Chondrocyte (in vitro differentiated cells): ENCODE results near the gene C3orf18. TPM values are rescaled to one million over a fixed set of nuclear protein-coding genes. Genes with fewer than 3 reads are reported as not detected.
A peak's percentile ranks its signal among the peaks of the same experiment; 100 is the strongest.

Experiments used
- DNase-seq: peaks from one replicate; pipeline ENCODE4 v3.0.0; 2021; ENCODE audit warnings: mixed read lengths, low spot score
- H3K27ac Mint-ChIP-seq: one replicate; pipeline ENCODE4 v1.8.0; 2021; ENCODE audit warnings: mild to moderate bottlenecking, moderate library complexity, mixed read lengths; ENCODE audit not compliant: unreplicated experiment
- H3K27me3 Mint-ChIP-seq: 2 replicates; pipeline ENCODE4 v1.8.0; 2021; ENCODE audit warnings: low read depth, mixed read lengths
- H3K36me3 Mint-ChIP-seq: 2 replicates; pipeline ENCODE4 v1.8.0; 2021; ENCODE audit warnings: low read depth, mixed read lengths
- H3K4me1 Mint-ChIP-seq: 2 replicates; pipeline ENCODE4 v1.8.0; 2021; ENCODE audit warnings: low read depth, mild to moderate bottlenecking, mixed read lengths
- H3K4me3 Mint-ChIP-seq: one replicate; pipeline ENCODE4 v1.8.0; 2021; ENCODE audit warnings: mild to moderate bottlenecking, moderate library complexity, mixed read lengths; ENCODE audit not compliant: unreplicated experiment
- H3K9me3 Mint-ChIP-seq: 2 replicates; pipeline ENCODE4 v1.8.0; 2021; ENCODE audit warnings: low read depth, mixed read lengths
- CTCF ChIP-seq: fragments of 200-600 bp; sonication (generic); IDR thresholded peaks from 2 replicates; pipeline ENCODE4 v1.5.0; 2021; ENCODE audit warnings: antibody characterized with exemption, mild to moderate bottlenecking, moderate library complexity
- total RNA-seq: library from RNA; stranded (reverse); gene quantifications from 3 replicates; pipeline ENCODE4 v1.2.1, GENCODE V29; 2021

Gene C3orf18
- total RNA-seq, 1 donor from 2014 or later, result 5.8 TPM

- no peak for TF ChIP-seq CTCF
- H3K9me3 Mint-ChIP-seq, result no peaks in the 10 kb centered on the region
- no peaks in the 10 kb centered on the region for H3K36me3 Mint-ChIP-seq
- no peak overlapping the region for H3K27ac Mint-ChIP-seq
- H3K27me3 Mint-ChIP-seq, result peaks cover 53% of the 10 kb centered on the region
- peaks cover 8% of the 10 kb centered on the region for H3K4me1 Mint-ChIP-seq
- H3K4me3 Mint-ChIP-seq, result no peak overlapping the region
- no peak for DNase-seq
These were observed 30.9 kb downstream of the C3orf18 start for GRCh38 chr3:50536471-50537180.

GRCh38 chr3:50534681-50535330, 32.7 kb downstream of the C3orf18 start:
- Mint-ChIP-seq H3K27me3 (peaks cover 47% of the 10 kb centered on the region), H3K9me3 (no peaks in the 10 kb centered on the region), H3K4me3 (no peak overlapping the region), H3K27ac (no peak overlapping the region), H3K4me1 (peaks cover 8% of the 10 kb centered on the region), H3K36me3 (no peaks in the 10 kb centered on the region)
- no peak for TF ChIP-seq CTCF
- DNase-seq, result no peak

- Mint-ChIP-seq H3K4me3 (no peak overlapping the region), H3K27me3 (peaks cover 47% of the 10 kb centered on the region), H3K9me3 (no peaks in the 10 kb centered on the region), H3K4me1 (peaks cover 8% of the 10 kb centered on the region), H3K27ac (no peak overlapping the region), H3K36me3 (no peaks in the 10 kb centered on the region)
- DNase-seq, result no peak
- no peak for TF ChIP-seq CTCF
These were observed 33.6 kb downstream of the C3orf18 start for GRCh38 chr3:50533807-50534461.

GRCh38 chr3:50533316-50533715, 34.2 kb downstream of the C3orf18 start:
- TF ChIP-seq CTCF, result no peak
- Mint-ChIP-seq H3K4me1 (peaks cover 8% of the 10 kb centered on the region), H3K9me3 (no peaks in the 10 kb centered on the region), H3K4me3 (no peak overlapping the region), H3K27me3 (peaks cover 42% of the 10 kb centered on the region), H3K27ac (no peak overlapping the region), H3K36me3 (no peaks in the 10 kb centered on the region)
- no peak for DNase-seq

- Mint-ChIP-seq H3K27me3 (peaks cover 31% of the 10 kb centered on the region), H3K4me1 (peaks cover 8% of the 10 kb centered on the region), H3K9me3 (no peaks in the 10 kb centered on the region), H3K36me3 (no peaks in the 10 kb centered on the region), H3K27ac (peak overlapping the region; percentile 2), H3K4me3 (no peak overlapping the region)
- TF ChIP-seq CTCF, result peak; percentile 49
- no peak for DNase-seq
These were observed 35.4 kb downstream of the C3orf18 start for GRCh38 chr3:50532062-50532705.
